ENCODE measurements around the gene SEPTIN3.
"Not testable (repeated sequence)": the region's sequence is repeated elsewhere in the genome, so short reads cannot be mapped to it uniquely, and the experiment has no call there.

The SEPTIN3 gene

GRCh38 chr22:41943661-41944209 lies 25.5 kb upstream of the SEPTIN3 start:
- DNase-seq (ENCODE audit: low read depth), result no peak

- peak; percentile 77 for DNase-seq (ENCODE audit: low read depth)
Observed at GRCh38 chr22:41946629-41947423, 22.4 kb upstream of the SEPTIN3 start, which contains the start of gene CENPM. TSS of gene CENPM (minus strand) at chr22:41947152. CDS start at chr22:41947076, 76 bp downstream.

GRCh38 chr22:41947424-41948080 lies 21.7 kb upstream of the SEPTIN3 start:
- no peak for DNase-seq (ENCODE audit: low read depth)

- no peak for DNase-seq (ENCODE audit: low read depth)
Observed at GRCh38 chr22:41948142-41948541, 21.1 kb upstream of the SEPTIN3 start.

GRCh38 chr22:41948928-41949296 lies 20.3 kb upstream of the SEPTIN3 start:
- DNase-seq (ENCODE audit: low read depth), result not testable (repeated sequence)

GRCh38 chr22:41949297-41949965 lies 19.8 kb upstream of the SEPTIN3 start:
- no peak for DNase-seq (ENCODE audit: low read depth)

GRCh38 chr22:41951898-41952474 lies 17.3 kb upstream of the SEPTIN3 start, which contains the start of gene SMIM45:
TSS of gene SMIM45 (plus strand) at chr22:41952150.
- no peak for DNase-seq (ENCODE audit: low read depth)

GRCh38 chr22:41952713-41953112 lies 16.5 kb upstream of the SEPTIN3 start:
- no peak for DNase-seq (ENCODE audit: low read depth)

GRCh38 chr22:41957941-41958556 lies 11.2 kb upstream of the SEPTIN3 start:
- no peak for DNase-seq (ENCODE audit: low read depth)

GRCh38 chr22:41963453-41964111 lies 5.7 kb upstream of the SEPTIN3 start:
- DNase-seq (ENCODE audit: low read depth), result no peak

GRCh38 chr22:41964112-41964491 lies 5.1 kb upstream of the SEPTIN3 start:
- no peak for DNase-seq (ENCODE audit: low read depth)

- no peak for DNase-seq (ENCODE audit: low read depth)
Observed at GRCh38 chr22:41966225-41966606, 3.0 kb upstream of the SEPTIN3 start.

GRCh38 chr22:41966607-41967240 lies 2.5 kb upstream of the SEPTIN3 start:
- no peak for DNase-seq (ENCODE audit: low read depth)

GRCh38 chr22:41968601-41969000 lies 642 bp upstream of the SEPTIN3 start:
- no peak for DNase-seq (ENCODE audit: low read depth)

GRCh38 chr22:41970601-41971000 lies 1.4 kb downstream of the SEPTIN3 start:
- no peak for DNase-seq (ENCODE audit: low read depth)

GRCh38 chr22:41971431-41971830 lies 2.2 kb downstream of the SEPTIN3 start:
- DNase-seq (ENCODE audit: low read depth), result no peak

- no peak for DNase-seq (ENCODE audit: low read depth)
Observed at GRCh38 chr22:41974691-41975290, 5.5 kb downstream of the SEPTIN3 start.

- no peak for DNase-seq (ENCODE audit: low read depth)
Observed at GRCh38 chr22:41975299-41976069, 6.2 kb downstream of the SEPTIN3 start.

GRCh38 chr22:41976070-41976901 lies 7.0 kb downstream of the SEPTIN3 start:
- peak; percentile 17 for DNase-seq (ENCODE audit: low read depth)
